PC-3 (cell line): ENCODE results near the gene TMEM119. TPM values are rescaled to one million over a fixed set of nuclear protein-coding genes. Genes with fewer than 3 reads are reported as not detected.

Experiments
- ATAC-seq: fragments of 200-7000 bp; cut with Tn5 transposase; 2 replicates; pipeline ENCODE4 v1.9.1; 2020; ENCODE audit warnings: mild to moderate bottlenecking, moderate library complexity
- BruUV-seq: library from RNA; stranded (reverse); fragments of 400-500 nt; replicated peaks from 2 replicates; lab custom pipeline; 2021; lab: Mats Ljungman, UMichigan
- CTCF ChIA-PET: fragments of 300-600 bp; sonication (Branson Sonifier 250); formaldehyde crosslinking; loops from one replicate; lab custom pipeline; 2022; ENCODE audit warnings: antibody characterized with exemption; lab: Charles Lee
- POLR2A ChIA-PET: fragments of 300-600 bp; sonication (Branson Sonifier 250); formaldehyde crosslinking; loops from one replicate; lab custom pipeline; 2022; ENCODE audit warnings: antibody characterized with exemption; ENCODE audit not compliant: unreplicated experiment; lab: Charles Lee
- DNase-seq: peaks from one replicate; pipeline ENCODE4 v3.0.0-alpha.2; 2015
- H2AFZ ChIP-seq: fragments of 300-600 bp; sonication (generic); 2 replicates; pipeline ENCODE4 v1.6.0; 2016; ENCODE audit warnings: antibody characterized with exemption, low read length
- H3F3A ChIP-seq: fragments of 300-600 bp; sonication (generic); one replicate; pipeline ENCODE4 v1.6.0; 2017; ENCODE audit warnings: antibody characterized with exemption, low read length, control low read depth, mild to moderate bottlenecking; ENCODE audit not compliant: unreplicated experiment
- H3K27ac ChIP-seq: fragments of 300-600 bp; sonication (generic); 2 replicates; pipeline ENCODE4 v1.5.1; 2016; ENCODE audit warnings: mild to moderate bottlenecking, low read length
- H3K27me3 ChIP-seq: fragments of 300-600 bp; sonication (generic); 2 replicates; pipeline ENCODE4 v1.6.1; 2016; ENCODE audit warnings: low read length, mixed read lengths
- H3K36me3 ChIP-seq: fragments of 300-600 bp; sonication (generic); 2 replicates; pipeline ENCODE4 v1.6.1; 2016; ENCODE audit warnings: low read depth, mixed run types, low read length, mixed read lengths
- H3K4me1 ChIP-seq: fragments of 300-600 bp; sonication (generic); 2 replicates; pipeline ENCODE4 v1.5.1; 2016; ENCODE audit warnings: low read length; ENCODE audit not compliant: insufficient read depth
- H3K4me2 ChIP-seq: fragments of 300-600 bp; sonication (generic); 2 replicates; pipeline ENCODE4 v1.6.0; 2016; ENCODE audit warnings: low read length
- H3K4me3 ChIP-seq: fragments of 300-600 bp; sonication (generic); 2 replicates; pipeline ENCODE4 v1.5.1; 2016; ENCODE audit warnings: mild to moderate bottlenecking, low read length, mixed read lengths
- H3K79me2 ChIP-seq: fragments of 300-600 bp; sonication (generic); 2 replicates; pipeline ENCODE4 v1.6.1; 2017; ENCODE audit warnings: low read length, mixed read lengths
- H3K9ac ChIP-seq: fragments of 300-600 bp; sonication (generic); 2 replicates; pipeline ENCODE4 v1.6.0; 2016; ENCODE audit warnings: mild to moderate bottlenecking, low read length
- H3K9me2 ChIP-seq: fragments of 300-600 bp; sonication (generic); replicated peaks from 2 replicates; pipeline ENCODE4 v1.6.1; 2016; ENCODE audit warnings: mixed run types, low read length, mixed read lengths
- H3K9me3 ChIP-seq: fragments of 300-600 bp; sonication (generic); 2 replicates; pipeline ENCODE4 v1.6.1; 2016; ENCODE audit warnings: low read length, mixed read lengths
- H4K20me1 ChIP-seq: fragments of 300-600 bp; sonication (generic); 2 replicates; pipeline ENCODE4 v1.6.1; 2016; ENCODE audit warnings: low read length, mixed read lengths
- CTCF ChIP-seq: fragments of 300-600 bp; sonication (generic); conservative IDR thresholded peaks from 2 replicates; pipeline ENCODE4 v1.5.1; 2017; ENCODE audit warnings: antibody characterized with exemption, low read depth, mild to moderate bottlenecking, low read length
- EZH2 ChIP-seq: fragments of 300-600 bp; sonication (generic); IDR thresholded peaks from one replicate; pipeline ENCODE4 v1.6.1; 2017; ENCODE audit warnings: antibody characterized with exemption, mild to moderate bottlenecking, low read length; ENCODE audit not compliant: unreplicated experiment
- EZH2phosphoT487 ChIP-seq: fragments of 300-600 bp; sonication (generic); IDR thresholded peaks from 2 replicates; pipeline ENCODE4 v1.6.1; 2018; ENCODE audit warnings: mild to moderate bottlenecking, antibody characterized with exemption, low read length, borderline replicate concordance
- intact Hi-C: fragments of 100-400 bp; cut with micrococcal nuclease; formaldehyde crosslinking; loops from 2 replicates; pipeline ENCODE4 v1.9.0; 2023
- total RNA-seq: library from RNA; depleted of rRNA; stranded (reverse); fragments of >200 nt; gene quantifications from 2 replicates; pipeline ENCODE4 v1.2.3, GENCODE V29; 2014

The TMEM119 gene
- total RNA-seq, 1 experiment from 2014 or later, result not detected

DNA sequence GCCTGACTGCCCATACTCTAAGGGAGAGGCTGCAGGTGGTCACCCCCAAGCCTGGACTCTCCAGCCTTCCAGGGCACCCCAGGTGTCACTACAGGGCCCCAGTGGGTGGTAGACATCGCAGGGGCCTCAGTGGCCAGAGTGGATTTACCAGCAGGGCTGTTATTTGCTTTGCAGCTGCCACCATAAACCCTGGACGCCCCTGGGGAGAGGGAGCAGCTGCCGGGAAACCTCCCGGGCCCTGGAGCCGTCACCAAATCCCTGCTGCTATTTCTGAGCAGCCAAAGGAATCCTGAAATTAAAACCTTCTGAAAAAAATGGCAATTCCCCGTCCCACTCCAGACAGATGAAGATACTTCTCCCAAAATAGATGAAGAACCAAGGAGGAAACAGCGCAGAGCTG is 13.9 kb downstream of the TMEM119 start:
- TF ChIP-seq EZH2 (no peak), CTCF (no peak), EZH2phosphoT487 (no peak)
- Histone ChIP-seq H3K27ac (no peak overlapping the region), H4K20me1 (no peaks in the 10 kb centered on the region), H2AFZ (no peak overlapping the region), H3K9ac (no peak overlapping the region), H3K36me3 (no peaks in the 10 kb centered on the region), H3K4me1 (no peaks in the 10 kb centered on the region), H3K4me2 (no peak overlapping the region), H3F3A (no peaks in the 10 kb centered on the region), H3K79me2 (no peaks in the 10 kb centered on the region), H3K4me3 (no peak overlapping the region), H3K9me2 (no peaks in the 10 kb centered on the region), H3K9me3 (no peaks in the 10 kb centered on the region), H3K27me3 (no peaks in the 10 kb centered on the region)
- POLR2A ChIA-PET, result no interaction called here
- CTCF ChIA-PET, result no interaction called here
- BruUV-seq, result no TSS peak
- intact Hi-C loops, result no loop called here
- DNase-seq (no peak), ATAC-seq (no peak)

GRCh38 chr12:108582978-108583770 is 14.7 kb downstream of the TMEM119 start:
- intact Hi-C loops, result no loop called here
- POLR2A ChIA-PET, result no interaction called here
- DNase-seq (no peak), ATAC-seq (no peak)
- Histone ChIP-seq H3K4me3 (no peak overlapping the region), H3F3A (no peaks in the 10 kb centered on the region), H3K9me2 (no peaks in the 10 kb centered on the region), H3K27me3 (no peaks in the 10 kb centered on the region), H2AFZ (no peak overlapping the region), H3K9me3 (no peaks in the 10 kb centered on the region), H3K36me3 (no peaks in the 10 kb centered on the region), H3K9ac (no peak overlapping the region), H3K4me1 (no peaks in the 10 kb centered on the region), H3K27ac (no peak overlapping the region), H3K79me2 (no peaks in the 10 kb centered on the region), H4K20me1 (no peaks in the 10 kb centered on the region), H3K4me2 (no peak overlapping the region)
- CTCF ChIA-PET, result no interaction called here
- TF ChIP-seq CTCF, result no peak
- no peak for TF ChIP-seq EZH2phosphoT487
- TF ChIP-seq EZH2, result no peak
- BruUV-seq, result no TSS peak

DNA sequence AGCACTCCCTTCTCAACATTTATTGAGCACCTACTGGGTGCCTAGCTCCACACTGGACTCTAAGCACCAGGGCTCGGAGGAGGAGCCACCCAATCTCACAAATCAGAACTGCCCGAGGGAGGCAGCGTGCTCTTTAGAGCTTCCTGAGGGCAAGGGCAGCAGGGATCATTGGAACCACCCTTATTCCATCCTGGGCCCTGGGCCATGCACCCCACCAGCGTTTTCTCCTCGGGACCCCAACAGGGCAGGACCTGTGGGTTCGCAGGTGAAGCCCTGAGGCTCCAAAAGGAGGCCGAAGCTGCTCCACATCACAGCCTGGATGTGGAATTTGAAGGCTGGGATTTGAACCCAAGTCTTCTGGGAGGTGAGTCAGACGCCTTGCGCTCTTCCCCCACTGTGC is 15.4 kb downstream of the TMEM119 start:
- Histone ChIP-seq H3K4me1 (no peaks in the 10 kb centered on the region), H4K20me1 (no peaks in the 10 kb centered on the region), H3K79me2 (no peaks in the 10 kb centered on the region), H3K4me2 (no peak overlapping the region), H3K4me3 (no peak overlapping the region), H3K9ac (no peak overlapping the region), H3F3A (no peaks in the 10 kb centered on the region), H3K27ac (no peak overlapping the region), H2AFZ (no peak overlapping the region), H3K27me3 (no peaks in the 10 kb centered on the region), H3K9me3 (no peaks in the 10 kb centered on the region), H3K36me3 (no peaks in the 10 kb centered on the region), H3K9me2 (no peaks in the 10 kb centered on the region)
- ATAC-seq (no peak), DNase-seq (no peak)
- intact Hi-C loops, result no loop called here
- POLR2A ChIA-PET, result no interaction called here
- no TSS peak for BruUV-seq
- TF ChIP-seq CTCF (no peak), EZH2phosphoT487 (no peak), EZH2 (no peak)
- CTCF ChIA-PET, result no interaction called here
